Measurements from ENCODE around the gene MEG3. TPM values are rescaled to one million over a fixed set of nuclear protein-coding genes. Genes with fewer than 3 reads are reported as not detected.

Gene MEG3
- total and polyA plus RNA-seq, 8 donors = 15.9 to 398 (median 329) TPM

DNA sequence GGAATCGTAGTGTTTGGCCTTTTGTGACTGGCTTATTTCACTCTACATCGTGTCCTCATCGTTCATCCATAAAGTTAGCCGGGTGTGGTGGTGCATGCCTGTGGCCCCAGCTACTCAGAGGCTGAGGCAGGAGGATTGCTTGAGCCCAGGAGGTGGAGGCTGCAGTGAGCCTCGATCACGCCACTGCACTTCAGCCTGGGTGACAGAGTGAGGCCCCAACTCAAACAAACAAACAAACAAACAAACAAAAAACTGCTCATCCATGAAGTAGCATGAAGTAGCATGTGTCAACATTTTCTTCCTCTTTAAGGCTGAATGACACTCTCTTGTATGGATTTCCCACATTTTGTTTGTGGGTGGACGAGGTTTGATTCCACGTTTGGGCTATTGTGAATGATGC is 44.0 kb upstream of the MEG3 start:
- no peak for ATAC-seq
- intact Hi-C loops (cut with DNase I) = no loop called here
- Histone ChIP-seq H3K9me3 (no peaks in the 10 kb centered on the region), H3K36me3 (no peaks in the 10 kb centered on the region), H3K27ac (no peak overlapping the region), H3K4me1 (no peaks in the 10 kb centered on the region), H3K4me3 (no peak overlapping the region), H3K27me3 (no peaks in the 10 kb centered on the region)
- TF ChIP-seq CTCF (IDR thresholded peaks at IDR 0.05) = no peak
- DNase-seq = no peak

- H3K36me3 ChIP-seq = no peaks in the 10 kb centered on the region
Measured at GRCh38 chr14:100782516-100783320, 43.2 kb upstream of the MEG3 start.

DNA sequence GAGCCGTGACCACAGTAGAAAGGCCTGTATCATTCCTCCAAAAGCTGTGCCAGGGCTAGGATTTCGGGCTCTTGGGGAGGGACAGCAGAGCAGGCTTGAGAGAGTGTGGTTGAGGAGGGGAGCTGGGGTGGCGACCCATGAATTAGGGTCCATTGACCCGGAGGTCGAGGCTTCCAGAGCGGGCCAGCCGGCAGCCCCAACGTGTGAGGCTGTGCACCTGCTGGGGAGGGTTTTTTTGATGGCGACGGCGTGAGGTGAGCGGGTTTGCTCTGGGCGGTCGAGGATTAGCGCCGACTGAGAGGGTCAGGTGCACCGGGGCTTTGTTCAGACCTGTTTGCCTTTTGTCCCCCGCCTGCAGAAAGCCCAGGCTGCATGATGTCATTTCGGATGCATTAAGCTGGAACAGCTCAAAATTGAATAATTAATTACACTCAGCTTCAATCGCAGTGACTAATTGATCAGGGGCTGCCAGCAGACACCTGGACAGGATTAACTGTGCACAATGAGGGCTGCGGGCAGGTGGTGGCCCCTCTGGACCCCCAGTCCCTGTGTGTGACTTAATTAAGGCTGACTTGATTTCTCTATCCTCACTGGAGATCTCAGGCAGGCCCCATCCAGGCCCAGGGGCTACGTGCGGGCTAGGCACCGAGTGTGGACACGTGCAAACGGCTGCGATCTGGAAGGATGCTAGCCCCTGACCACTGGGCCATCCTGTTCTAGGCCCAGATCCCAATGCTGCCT is 42.1 kb upstream of the MEG3 start:
- H3K27ac ChIP-seq = no peak overlapping the region
- H3K4me1 ChIP-seq = no peaks in the 10 kb centered on the region

More at GRCh38 chr14:100782516-100783320, 43.2 kb upstream of the MEG3 start:
- DNase-seq (no peak), ATAC-seq (no peak)
- Histone ChIP-seq H3K4me3 (no peak overlapping the region), H3K27me3 (no peaks in the 10 kb centered on the region), H3K9me3 (no peaks in the 10 kb centered on the region), H3K27ac (no peak overlapping the region), H3K4me1 (no peaks in the 10 kb centered on the region)
- no peak for TF ChIP-seq CTCF (IDR thresholded peaks at IDR 0.05)
- intact Hi-C loops (cut with DNase I) = no loop called here

DNA sequence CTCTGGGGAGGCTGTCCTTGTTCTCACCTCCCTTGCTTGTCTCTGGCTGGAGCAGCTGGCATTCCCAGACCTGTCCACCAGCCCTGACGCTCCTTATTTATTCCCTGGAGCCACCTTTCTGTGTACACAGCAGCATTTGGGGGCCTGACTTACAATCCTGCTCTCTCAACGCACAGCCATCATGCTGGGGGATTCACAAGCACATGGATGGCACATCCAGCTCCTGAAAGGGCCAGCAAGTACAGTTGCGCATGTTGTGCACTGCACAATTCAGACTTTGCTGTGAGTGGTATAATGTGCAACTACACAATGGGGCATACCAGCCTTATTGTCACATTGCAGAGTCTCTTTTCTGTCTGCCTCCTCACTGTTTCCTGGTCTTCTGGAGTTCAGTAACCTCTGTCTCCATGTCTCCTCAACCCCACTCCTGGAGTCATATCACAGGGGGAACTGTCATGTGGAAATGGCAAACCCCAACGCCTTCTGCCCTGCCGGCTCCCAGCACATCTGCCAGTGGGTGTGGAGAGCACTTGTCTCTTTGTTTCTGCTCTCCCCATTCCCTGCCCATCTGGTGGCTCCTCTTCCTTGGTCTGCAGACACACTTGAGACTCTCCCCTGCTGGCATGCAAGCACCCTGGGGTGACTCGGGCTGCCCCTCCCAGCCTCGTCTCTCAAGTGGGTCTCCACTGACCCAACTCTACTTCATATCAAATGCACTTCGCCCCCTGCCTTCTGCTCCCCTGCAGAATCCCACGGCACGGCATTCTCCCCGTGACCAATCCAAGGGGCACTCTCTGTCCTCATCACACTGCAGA is 41.2 kb upstream of the MEG3 start:
- H3K36me3 ChIP-seq = no peaks in the 10 kb centered on the region
- no peak overlapping the region for H3K27ac ChIP-seq
- ATAC-seq (no peak), DNase-seq (no peak)
- no peak for TF ChIP-seq CTCF (IDR thresholded peaks at IDR 0.05)
- no peaks in the 10 kb centered on the region for H3K4me1 ChIP-seq
- H3K4me3 ChIP-seq = no peak overlapping the region
- intact Hi-C loops (cut with DNase I) = no loop called here
- no peaks in the 10 kb centered on the region for H3K9me3 ChIP-seq
- no peaks in the 10 kb centered on the region for H3K27me3 ChIP-seq

More for the DNA sequence above, 42.1 kb upstream of the MEG3 start:
- DNase-seq (peak in 1 of 4 donors; percentile 23), ATAC-seq (no peak)
- no peaks in the 10 kb centered on the region for H3K9me3 ChIP-seq
- no peak overlapping the region for H3K4me3 ChIP-seq
- no peaks in the 10 kb centered on the region for H3K36me3 ChIP-seq
- intact Hi-C loops (cut with DNase I) = no loop called here
- H3K27me3 ChIP-seq = no peaks in the 10 kb centered on the region
- TF ChIP-seq CTCF (IDR thresholded peaks at IDR 0.05) = no peak

- Histone ChIP-seq H3K36me3 (no peaks in the 10 kb centered on the region), H3K27me3 (no peaks in the 10 kb centered on the region), H3K4me3 (no peak overlapping the region), H3K9me3 (no peaks in the 10 kb centered on the region), H3K27ac (no peak overlapping the region), H3K4me1 (no peaks in the 10 kb centered on the region)
- TF ChIP-seq CTCF (IDR thresholded peaks at IDR 0.05) = no peak
- intact Hi-C loops (cut with DNase I) = no loop called here
- DNase-seq (no peak), ATAC-seq (no peak)
Measured at GRCh38 chr14:100785338-100785615, 40.6 kb upstream of the MEG3 start.
